HL-60 (cell line): ENCODE results near the gene FAAP24.

Experiments used
- DNase-seq, 2 experiments: peaks; one replicate each; pipeline ENCODE4 v3.0.0-alpha.2; 2010 to 2020; ENCODE audit warnings: low read depth in 1 of 2, low spot score in 1 of 2
- H3K27ac ChIP-seq: fragments of 250-450 bp; sonication (Bioruptor Pico); replicated peaks from 2 replicates; pipeline ENCODE4 v1.5.1; 2020; ENCODE audit warnings: mild to moderate bottlenecking, moderate library complexity
- H3K27me3 ChIP-seq: fragments of 250-450 bp; sonication (Bioruptor Pico); 2 replicates; pipeline ENCODE4 v1.5.1; 2021; ENCODE audit warnings: mild to moderate bottlenecking, moderate library complexity; ENCODE audit not compliant: insufficient read depth, poor library complexity, severe bottlenecking
- H3K4me3 ChIP-seq: replicated peaks from 2 replicates; pipeline ENCODE4 v1.5.1; 2011; ENCODE audit warnings: mild to moderate bottlenecking, control low read depth, low read length; ENCODE audit not compliant: insufficient read depth
- GABPA ChIP-seq: IDR thresholded peaks from 2 replicates; pipeline ENCODE4 v1.6.1; 2012; ENCODE audit warnings: low read depth
- POLR2AphosphoS5 ChIP-seq: IDR thresholded peaks from 2 replicates; pipeline ENCODE4 v1.6.1; 2012; ENCODE audit warnings: low read depth
- REST ChIP-seq: IDR thresholded peaks from 2 replicates; pipeline ENCODE4 v1.6.1; 2012; ENCODE audit warnings: low read depth; ENCODE audit not compliant: insufficient replicate concordance
- SPI1 ChIP-seq: IDR thresholded peaks from 2 replicates; pipeline ENCODE4 v1.6.1; 2012; ENCODE audit warnings: low read depth, mild to moderate bottlenecking, borderline replicate concordance
- TF ChIP-seq, protein P1 (sequence below): IDR thresholded peaks from one replicate; pipeline ENCODE4 v1.5.1; 2011; ENCODE audit warnings: low read length, control low read depth, inconsistent platforms; ENCODE audit not compliant: insufficient read depth

The FAAP24 gene

GRCh38 chr19:32998722-32999121 is 26.7 kb downstream of the FAAP24 start:
- Histone ChIP-seq H3K4me3 (no peak overlapping the region), H3K27me3 (no peaks in the 10 kb centered on the region), H3K27ac (no peak overlapping the region)
- TF ChIP-seq POLR2AphosphoS5: no peak
- TF ChIP-seq SPI1: no peak
- TF ChIP-seq, protein P1, sequence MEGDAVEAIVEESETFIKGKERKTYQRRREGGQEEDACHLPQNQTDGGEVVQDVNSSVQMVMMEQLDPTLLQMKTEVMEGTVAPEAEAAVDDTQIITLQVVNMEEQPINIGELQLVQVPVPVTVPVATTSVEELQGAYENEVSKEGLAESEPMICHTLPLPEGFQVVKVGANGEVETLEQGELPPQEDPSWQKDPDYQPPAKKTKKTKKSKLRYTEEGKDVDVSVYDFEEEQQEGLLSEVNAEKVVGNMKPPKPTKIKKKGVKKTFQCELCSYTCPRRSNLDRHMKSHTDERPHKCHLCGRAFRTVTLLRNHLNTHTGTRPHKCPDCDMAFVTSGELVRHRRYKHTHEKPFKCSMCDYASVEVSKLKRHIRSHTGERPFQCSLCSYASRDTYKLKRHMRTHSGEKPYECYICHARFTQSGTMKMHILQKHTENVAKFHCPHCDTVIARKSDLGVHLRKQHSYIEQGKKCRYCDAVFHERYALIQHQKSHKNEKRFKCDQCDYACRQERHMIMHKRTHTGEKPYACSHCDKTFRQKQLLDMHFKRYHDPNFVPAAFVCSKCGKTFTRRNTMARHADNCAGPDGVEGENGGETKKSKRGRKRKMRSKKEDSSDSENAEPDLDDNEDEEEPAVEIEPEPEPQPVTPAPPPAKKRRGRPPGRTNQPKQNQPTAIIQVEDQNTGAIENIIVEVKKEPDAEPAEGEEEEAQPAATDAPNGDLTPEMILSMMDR: no peak
- no peak for TF ChIP-seq GABPA
- no peak for TF ChIP-seq REST
- no peak for DNase-seq

DNA sequence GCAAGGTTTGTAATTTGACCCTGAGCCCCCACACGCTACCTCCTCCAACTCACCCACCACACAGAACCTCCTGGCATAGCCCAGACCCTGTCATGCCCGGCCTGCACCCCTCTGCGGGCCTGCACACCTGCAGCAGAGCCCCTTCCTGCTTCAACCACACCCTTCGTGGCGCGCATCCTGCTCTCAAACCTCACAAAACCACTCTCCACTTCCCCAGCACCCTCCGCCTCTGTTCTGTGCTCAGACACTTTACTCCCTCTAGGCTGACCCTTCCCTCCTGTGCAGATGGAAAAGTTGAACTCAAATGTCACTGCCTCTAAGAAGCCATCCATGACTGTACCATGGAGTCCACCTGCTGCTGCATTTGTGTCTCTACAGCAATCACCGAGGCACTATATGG is 28.5 kb downstream of the FAAP24 start:
- no peaks in the 10 kb centered on the region for H3K27me3 ChIP-seq
- no peak overlapping the region for H3K27ac ChIP-seq
- TF ChIP-seq, protein P1: no peak
- TF ChIP-seq GABPA (no peak), POLR2AphosphoS5 (no peak), SPI1 (no peak), REST (no peak)
- no peak overlapping the region for H3K4me3 ChIP-seq
- no peak for DNase-seq

DNA sequence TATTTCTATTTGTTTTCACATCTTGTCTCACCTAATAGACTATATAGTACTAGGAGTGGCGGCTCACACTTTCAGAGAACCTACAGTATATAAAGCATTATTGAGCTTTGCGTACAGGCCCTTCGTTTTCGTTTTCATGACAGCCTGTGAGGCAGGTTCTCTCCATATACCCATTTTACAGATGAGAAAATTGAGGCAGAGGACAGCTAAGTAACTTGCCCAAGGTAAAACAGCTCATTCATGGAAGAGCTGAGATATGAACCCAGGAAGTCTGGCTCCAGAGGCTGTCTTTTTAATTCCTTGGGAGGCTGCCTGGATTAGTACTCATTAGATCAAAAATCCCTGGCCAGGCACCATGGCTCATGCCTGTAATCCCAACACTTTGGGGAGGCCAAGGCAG is 28.9 kb downstream of the FAAP24 start:
- no peak for DNase-seq

More for the DNA sequence above, 28.9 kb downstream of the FAAP24 start:
- H3K27ac ChIP-seq: no peak overlapping the region
- no peak overlapping the region for H3K4me3 ChIP-seq
- TF ChIP-seq SPI1 (no peak), POLR2AphosphoS5 (no peak), REST (no peak), GABPA (no peak)
- TF ChIP-seq, protein P1: no peak
- no peaks in the 10 kb centered on the region for H3K27me3 ChIP-seq
